ENCODE measurements around the gene CERS6. TPM values are rescaled to one million over a fixed set of nuclear protein-coding genes. Genes with fewer than 3 reads are reported as not detected.

Gene CERS6
- total RNA-seq, 1 donor from 2014 or later: 22.4 TPM

GRCh38 chr2:168683996-168684395 is 227.9 kb downstream of the CERS6 start:
- intact Hi-C loops (cut with micrococcal nuclease): no loop called here
- DNase-seq (ENCODE audit: low spot score): no peak
- no peaks in the 10 kb centered on the region for H3K27me3 Mint-ChIP-seq (ENCODE audit: low read depth)
- H3K4me1 Mint-ChIP-seq (ENCODE audit: low read depth): no peaks in the 10 kb centered on the region
- H3K36me3 Mint-ChIP-seq (ENCODE audit: low read depth): no peaks in the 10 kb centered on the region
- no peak overlapping the region for H3K4me3 Mint-ChIP-seq (ENCODE audit: low read depth)
- no peaks in the 10 kb centered on the region for H3K9me3 Mint-ChIP-seq
- no peak overlapping the region for H3K27ac Mint-ChIP-seq

- Mint-ChIP-seq H3K27ac (no peak overlapping the region), H3K4me3 (ENCODE audit: low read depth) (no peak overlapping the region), H3K27me3 (ENCODE audit: low read depth) (no peaks in the 10 kb centered on the region), H3K9me3 (no peaks in the 10 kb centered on the region), H3K4me1 (ENCODE audit: low read depth) (no peaks in the 10 kb centered on the region), H3K36me3 (ENCODE audit: low read depth) (no peaks in the 10 kb centered on the region)
- DNase-seq (ENCODE audit: low spot score): no peak
- intact Hi-C loops (cut with micrococcal nuclease): no loop called here
Observed at GRCh38 chr2:168684921-168685599, 229.0 kb downstream of the CERS6 start.

- intact Hi-C loops (cut with micrococcal nuclease): no loop called here
- H3K27me3 Mint-ChIP-seq (ENCODE audit: low read depth): no peaks in the 10 kb centered on the region
- peaks cover 4% of the 10 kb centered on the region for H3K36me3 Mint-ChIP-seq (ENCODE audit: low read depth)
- H3K4me1 Mint-ChIP-seq (ENCODE audit: low read depth): peaks cover 4% of the 10 kb centered on the region
- H3K4me3 Mint-ChIP-seq (ENCODE audit: low read depth): no peak overlapping the region
- no peak overlapping the region for H3K27ac Mint-ChIP-seq
- no peak for DNase-seq (ENCODE audit: low spot score)
- no peaks in the 10 kb centered on the region for H3K9me3 Mint-ChIP-seq
Observed at GRCh38 chr2:168685600-168686451, 229.8 kb downstream of the CERS6 start.

- Mint-ChIP-seq H3K36me3 (ENCODE audit: low read depth) (peaks cover 11% of the 10 kb centered on the region), H3K27ac (no peak overlapping the region), H3K4me1 (ENCODE audit: low read depth) (peaks cover 11% of the 10 kb centered on the region), H3K27me3 (ENCODE audit: low read depth) (no peaks in the 10 kb centered on the region), H3K9me3 (no peaks in the 10 kb centered on the region), H3K4me3 (ENCODE audit: low read depth) (no peak overlapping the region)
- intact Hi-C loops (cut with micrococcal nuclease): loop anchor here (1.0 kb wide), 1 partner anchor 340 kb away; no protein-coding TSS in a partner anchor
- no peak for DNase-seq (ENCODE audit: low spot score)
Observed at GRCh38 chr2:168686452-168687191, 230.6 kb downstream of the CERS6 start.

GRCh38 chr2:168687314-168687713 is 231.2 kb downstream of the CERS6 start:
- H3K4me1 Mint-ChIP-seq (ENCODE audit: low read depth): peaks cover 18% of the 10 kb centered on the region
- H3K9me3 Mint-ChIP-seq: no peaks in the 10 kb centered on the region
- H3K4me3 Mint-ChIP-seq (ENCODE audit: low read depth): no peak overlapping the region

GRCh38 chr2:168690381-168690885 is 234.4 kb downstream of the CERS6 start:
- no peaks in the 10 kb centered on the region for H3K27me3 Mint-ChIP-seq (ENCODE audit: low read depth)
- intact Hi-C loops (cut with micrococcal nuclease): no loop called here
- peaks cover 24% of the 10 kb centered on the region for H3K36me3 Mint-ChIP-seq (ENCODE audit: low read depth)

More at GRCh38 chr2:168687314-168687713, 231.2 kb downstream of the CERS6 start:
- DNase-seq (ENCODE audit: low spot score): no peak
- Mint-ChIP-seq H3K27me3 (ENCODE audit: low read depth) (no peaks in the 10 kb centered on the region), H3K27ac (no peak overlapping the region), H3K36me3 (ENCODE audit: low read depth) (peaks cover 16% of the 10 kb centered on the region)
- intact Hi-C loops (cut with micrococcal nuclease): loop anchor here (1.0 kb wide), 1 partner anchor 341 kb away; no protein-coding TSS in a partner anchor

GRCh38 chr2:168691221-168691620 is 235.1 kb downstream of the CERS6 start:
- Mint-ChIP-seq H3K27me3 (ENCODE audit: low read depth) (no peaks in the 10 kb centered on the region), H3K4me3 (ENCODE audit: low read depth) (no peak overlapping the region), H3K36me3 (ENCODE audit: low read depth) (peaks cover 30% of the 10 kb centered on the region), H3K9me3 (no peaks in the 10 kb centered on the region), H3K27ac (no peak overlapping the region), H3K4me1 (ENCODE audit: low read depth) (peaks cover 21% of the 10 kb centered on the region)
- DNase-seq (ENCODE audit: low spot score): no peak
- intact Hi-C loops (cut with micrococcal nuclease): no loop called here

More at GRCh38 chr2:168690381-168690885, 234.4 kb downstream of the CERS6 start:
- peaks cover 21% of the 10 kb centered on the region for H3K4me1 Mint-ChIP-seq (ENCODE audit: low read depth)
- H3K27ac Mint-ChIP-seq: no peak overlapping the region
- H3K4me3 Mint-ChIP-seq (ENCODE audit: low read depth): no peak overlapping the region
- no peak for DNase-seq (ENCODE audit: low spot score)
- no peaks in the 10 kb centered on the region for H3K9me3 Mint-ChIP-seq

- Mint-ChIP-seq H3K27me3 (ENCODE audit: low read depth) (no peaks in the 10 kb centered on the region), H3K9me3 (no peaks in the 10 kb centered on the region), H3K27ac (no peak overlapping the region), H3K4me3 (ENCODE audit: low read depth) (no peak overlapping the region), H3K4me1 (ENCODE audit: low read depth) (peaks cover 21% of the 10 kb centered on the region), H3K36me3 (ENCODE audit: low read depth) (peaks cover 37% of the 10 kb centered on the region)
- intact Hi-C loops (cut with micrococcal nuclease): loop anchor here (1.0 to 2.0 kb wide), 2 partner anchors 201 to 260 kb away; no protein-coding TSS in a partner anchor
- no peak for DNase-seq (ENCODE audit: low spot score)
Observed at GRCh38 chr2:168692132-168692744, 236.2 kb downstream of the CERS6 start.

- Mint-ChIP-seq H3K9me3 (no peaks in the 10 kb centered on the region), H3K4me1 (ENCODE audit: low read depth) (peaks cover 21% of the 10 kb centered on the region), H3K4me3 (ENCODE audit: low read depth) (no peak overlapping the region), H3K27ac (no peak overlapping the region), H3K27me3 (ENCODE audit: low read depth) (no peaks in the 10 kb centered on the region), H3K36me3 (ENCODE audit: low read depth) (peaks cover 46% of the 10 kb centered on the region)
- intact Hi-C loops (cut with micrococcal nuclease): no loop called here
- no peak for DNase-seq (ENCODE audit: low spot score)
Observed at GRCh38 chr2:168694173-168694572, 238.1 kb downstream of the CERS6 start.

- H3K27ac Mint-ChIP-seq: no peak overlapping the region
- no peak for DNase-seq (ENCODE audit: low spot score)
- peaks cover 46% of the 10 kb centered on the region for H3K36me3 Mint-ChIP-seq (ENCODE audit: low read depth)
- H3K4me3 Mint-ChIP-seq (ENCODE audit: low read depth): no peak overlapping the region
- H3K9me3 Mint-ChIP-seq: no peaks in the 10 kb centered on the region
- intact Hi-C loops (cut with micrococcal nuclease): no loop called here
- H3K4me1 Mint-ChIP-seq (ENCODE audit: low read depth): peaks cover 21% of the 10 kb centered on the region
- H3K27me3 Mint-ChIP-seq (ENCODE audit: low read depth): no peaks in the 10 kb centered on the region
Observed at GRCh38 chr2:168694866-168695265, 238.8 kb downstream of the CERS6 start.

- Mint-ChIP-seq H3K27me3 (ENCODE audit: low read depth) (no peaks in the 10 kb centered on the region), H3K4me3 (ENCODE audit: low read depth) (no peak overlapping the region), H3K4me1 (ENCODE audit: low read depth) (no peaks in the 10 kb centered on the region), H3K27ac (no peak overlapping the region), H3K9me3 (no peaks in the 10 kb centered on the region), H3K36me3 (ENCODE audit: low read depth) (peaks cover 31% of the 10 kb centered on the region)
- DNase-seq (ENCODE audit: low spot score): no peak
- intact Hi-C loops (cut with micrococcal nuclease): no loop called here
Observed at GRCh38 chr2:168697668-168698121, 241.6 kb downstream of the CERS6 start.

GRCh38 chr2:168698969-168699368 is 242.9 kb downstream of the CERS6 start:
- no peak overlapping the region for H3K4me3 Mint-ChIP-seq (ENCODE audit: low read depth)
- H3K36me3 Mint-ChIP-seq (ENCODE audit: low read depth): peaks cover 31% of the 10 kb centered on the region
- H3K27ac Mint-ChIP-seq: no peak overlapping the region
- H3K27me3 Mint-ChIP-seq (ENCODE audit: low read depth): no peaks in the 10 kb centered on the region
- no peak for DNase-seq (ENCODE audit: low spot score)
- H3K9me3 Mint-ChIP-seq: no peaks in the 10 kb centered on the region
- intact Hi-C loops (cut with micrococcal nuclease): no loop called here
- peaks cover 6% of the 10 kb centered on the region for H3K4me1 Mint-ChIP-seq (ENCODE audit: low read depth)

All from activated T-helper 2 cell treated with anti-CD3 and anti-CD28 coated beads, Interferon-gamma antibody, Interleukin-2, Interleukin-4, amounts not matched to agents 10 μg/mL and 5 μg/mL and 100 μg/mL, durations not matched to agents 14 hours and 24 hours and 36 hours (primary cell).